ENCODE data around the gene PRKAR2B. TPM values are rescaled to one million over a fixed set of nuclear protein-coding genes. Genes with fewer than 3 reads are reported as not detected.
A peak's percentile ranks its signal among the peaks of the same experiment; 100 is the strongest.

Gene PRKAR2B
- total and polyA plus RNA-seq, 2 of the 4 experiments (the other 2 are of a cell fraction), result 3.0 to 3.1 TPM

GRCh38 chr7:107166736-107167426, 122.4 kb downstream of the PRKAR2B start:
- Histone ChIP-seq H2BK5ac (ENCODE audit: low read depth, low read length, poor library complexity, severe bottlenecking) (peak overlapping the region; percentile 88), H2BK120ac (ENCODE audit: low read depth, low read length) (peak overlapping the region; percentile 4; the same call in 1 of the 2 replicates), H3K27ac (ENCODE audit: insufficient read depth, low read length) (no peak overlapping the region), H2BK15ac (ENCODE audit: low read depth, low read length) (no peak overlapping the region), H3K36me3 (ENCODE audit: control insufficient read depth, insufficient read depth, low read length) (peaks cover 3% of the 10 kb centered on the region), H3K27me3 (ENCODE audit: control insufficient read depth, insufficient read depth, low read length) (no peaks in the 10 kb centered on the region), H2AFZ (replicated peaks; ENCODE audit: low read length, poor library complexity) (no peak overlapping the region), H4K20me1 (ENCODE audit: insufficient read depth, low read length) (peaks cover 11% of the 10 kb centered on the region), H3K4ac (ENCODE audit: low read depth, low read length) (no peak overlapping the region), H3K4me3 (ENCODE audit: insufficient read depth, low read depth, low read length) (peak overlapping the region; percentile 52; the same call in 1 of the 2 replicates), H3K14ac (replicated peaks; ENCODE audit: low read depth, low read length) (no peak overlapping the region; the same call in 1 of the 2 replicates), H4K5ac (ENCODE audit: low read depth, low read length) (no peak overlapping the region), H3K4me2 (ENCODE audit: low read depth, low read length) (peak overlapping the region; percentile 91), H2AK9ac (replicated peaks; ENCODE audit: low read depth, low read length, poor library complexity) (no peak overlapping the region), H3K9me3 (ENCODE audit: control insufficient read depth, insufficient read depth, low read length) (no peaks in the 10 kb centered on the region), H3K9me1 (ENCODE audit: insufficient read depth, low read length) (no peaks in the 10 kb centered on the region), H3K23ac (ENCODE audit: low read depth, low read length) (peak overlapping the region; percentile 6; the same call in 1 of the 2 replicates), H2BK20ac (ENCODE audit: low read depth, low read length) (no peak overlapping the region), H4K8ac (ENCODE audit: low read depth in 2 of 2, low read length in 2 of 2) (peak overlapping the region in 1 of 2 experiments; percentile 1; a peak in 1 of 4 replicates), H4K91ac (ENCODE audit: insufficient read depth, low read depth, low read length) (no peak overlapping the region), H3K56ac (ENCODE audit: extremely low read depth, insufficient read depth, low read length) (peak overlapping the region; percentile 20; the same call in 1 of the 2 replicates), H3K9ac (ENCODE audit: low read depth, low read length) (peak overlapping the region; percentile 74; the same call in 1 of the 2 replicates), H2AK5ac (ENCODE audit: low read depth, low read length) (no peak overlapping the region), H3K18ac (ENCODE audit: low read depth, low read length) (no peak overlapping the region), H3K79me1 (ENCODE audit: low read depth in 1 of 2, low read length in 2 of 2) (peaks cover 0 to 16% of the 10 kb centered on the region in 2 experiments; a peak in 3 of 4 replicates), H3K4me1 (ENCODE audit: control insufficient read depth, insufficient read depth, low read length) (no peaks in the 10 kb centered on the region)
- dilution Hi-C loops (cut with HindIII; ENCODE audit: low sequenced_read_pairs, unreplicated experiment) (no loop called here), in situ Hi-C loops (cut with MboI; ENCODE audit: low sequenced_read_pairs) (no loop called here), intact Hi-C loops (cut with micrococcal nuclease) (loop anchor here (5.0 kb wide), 1 partner anchor 375 kb away; no protein-coding TSS in a partner anchor)
- BruUV-seq (replicated peaks), result no TSS peak
- ATAC-seq (ENCODE audit: low read depth) (no peak), DNase-seq (no peak)
- no peak for TF ChIP-seq POLR2A (IDR thresholded peaks at IDR 0.05; ENCODE audit: low read depth, low read length)
- TF ChIP-seq FOS (IDR thresholded peaks at IDR 0.05; ENCODE audit: low read depth, low read length), result no peak
- no peak for TF ChIP-seq MAZ (IDR thresholded peaks at IDR 0.05; ENCODE audit: borderline replicate concordance, low read depth, low read length)
- TF ChIP-seq NFE2L2 (IDR thresholded peaks at IDR 0.05; ENCODE audit: low read depth, low read length), result no peak
- no peak for TF ChIP-seq MAFK (IDR thresholded peaks at IDR 0.05; ENCODE audit: low read depth, low read length)
- TF ChIP-seq, protein P1, sequence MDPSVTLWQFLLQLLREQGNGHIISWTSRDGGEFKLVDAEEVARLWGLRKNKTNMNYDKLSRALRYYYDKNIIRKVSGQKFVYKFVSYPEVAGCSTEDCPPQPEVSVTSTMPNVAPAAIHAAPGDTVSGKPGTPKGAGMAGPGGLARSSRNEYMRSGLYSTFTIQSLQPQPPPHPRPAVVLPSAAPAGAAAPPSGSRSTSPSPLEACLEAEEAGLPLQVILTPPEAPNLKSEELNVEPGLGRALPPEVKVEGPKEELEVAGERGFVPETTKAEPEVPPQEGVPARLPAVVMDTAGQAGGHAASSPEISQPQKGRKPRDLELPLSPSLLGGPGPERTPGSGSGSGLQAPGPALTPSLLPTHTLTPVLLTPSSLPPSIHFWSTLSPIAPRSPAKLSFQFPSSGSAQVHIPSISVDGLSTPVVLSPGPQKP (IDR thresholded peaks at IDR 0.05; ENCODE audit: borderline replicate concordance, low read depth, low read length), result no peak
- TF ChIP-seq BHLHE40 (IDR thresholded peaks at IDR 0.05; ENCODE audit: low read depth, low read length), result no peak
- TF ChIP-seq RFX5 (IDR thresholded peaks at IDR 0.05; ENCODE audit: low read depth, low read length), result no peak
- TF ChIP-seq MXI1 (IDR thresholded peaks at IDR 0.05; ENCODE audit: borderline replicate concordance, low read depth, low read length), result no peak
- no peak for TF ChIP-seq CHD1 (IDR thresholded peaks at IDR 0.05; ENCODE audit: low read depth, low read length)
- TF ChIP-seq, protein P2, sequence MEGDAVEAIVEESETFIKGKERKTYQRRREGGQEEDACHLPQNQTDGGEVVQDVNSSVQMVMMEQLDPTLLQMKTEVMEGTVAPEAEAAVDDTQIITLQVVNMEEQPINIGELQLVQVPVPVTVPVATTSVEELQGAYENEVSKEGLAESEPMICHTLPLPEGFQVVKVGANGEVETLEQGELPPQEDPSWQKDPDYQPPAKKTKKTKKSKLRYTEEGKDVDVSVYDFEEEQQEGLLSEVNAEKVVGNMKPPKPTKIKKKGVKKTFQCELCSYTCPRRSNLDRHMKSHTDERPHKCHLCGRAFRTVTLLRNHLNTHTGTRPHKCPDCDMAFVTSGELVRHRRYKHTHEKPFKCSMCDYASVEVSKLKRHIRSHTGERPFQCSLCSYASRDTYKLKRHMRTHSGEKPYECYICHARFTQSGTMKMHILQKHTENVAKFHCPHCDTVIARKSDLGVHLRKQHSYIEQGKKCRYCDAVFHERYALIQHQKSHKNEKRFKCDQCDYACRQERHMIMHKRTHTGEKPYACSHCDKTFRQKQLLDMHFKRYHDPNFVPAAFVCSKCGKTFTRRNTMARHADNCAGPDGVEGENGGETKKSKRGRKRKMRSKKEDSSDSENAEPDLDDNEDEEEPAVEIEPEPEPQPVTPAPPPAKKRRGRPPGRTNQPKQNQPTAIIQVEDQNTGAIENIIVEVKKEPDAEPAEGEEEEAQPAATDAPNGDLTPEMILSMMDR (conservative IDR thresholded peaks at IDR 0.05; ENCODE audit: low read depth, low read length), result no peak
- no peak for TF ChIP-seq USF2 (IDR thresholded peaks at IDR 0.05; ENCODE audit: low read depth, low read length)
- no peak for TF ChIP-seq RAD21 (IDR thresholded peaks at IDR 0.05; ENCODE audit: low read length)
- CTCF ChIA-PET, result interaction anchor here (0.6 to 1.1 kb wide), 4 partner anchors 44 to 380 kb away, joined by 3 to 5 read pairs (median 3); no protein-coding TSS in a partner anchor
- WGBS, 2 experiments (ENCODE audit: extremely low coverage in 2 of 2, insufficient read length in 1 of 2), result no CpG with 5 or more reads among the region's 5 CpGs
- POLR2A ChIA-PET (ENCODE audit: unreplicated experiment), result interaction anchor here (0.6 kb wide), 3 partner anchors 29 to 215 kb away, joined by 3 to 7 read pairs (median 6); no protein-coding TSS in a partner anchor

All from IMR-90 (cell line).